Measurements from ENCODE around the gene LIN9. TPM values are rescaled to one million over a fixed set of nuclear protein-coding genes. Genes with fewer than 3 reads are reported as not detected.

Gene LIN9
- total RNA-seq, 4 donors from 2014 or later = 2.1 to 4.7 (median 2.8) TPM

GRCh38 chr1:226304291-226304955, 4.5 kb downstream of the LIN9 start:
- intact Hi-C loops (cut with DNase I; ENCODE audit: low total_unique reads) = no loop called here
- ATAC-seq (no peak), DNase-seq (no peak)
- Histone ChIP-seq H3K27ac (no peak overlapping the region), H3K4me3 (no peak overlapping the region), H3K4me1 (peaks cover under 1 to 4% of the 10 kb centered on the region in 2 donors), H3K36me3 (no peaks in the 10 kb centered on the region), H3K27me3 (no peaks in the 10 kb centered on the region), H3K9me3 (no peaks in the 10 kb centered on the region)
- in situ Hi-C loops (cut with MboI; ENCODE audit: low sequenced_read_pairs in 4 of 4) = no loop called here
- TF ChIP-seq POLR2A (IDR thresholded peaks at IDR 0.05) (no peak), CTCF (IDR thresholded peaks at IDR 0.05 in 4 of 5, conservative IDR thresholded peaks at IDR 0.05 in 1 of 5) (no peak)

- in situ Hi-C loops (cut with MboI; ENCODE audit: low sequenced_read_pairs in 4 of 4) = no loop called here
- H3K27ac ChIP-seq = no peak overlapping the region
These were observed 6.2 kb downstream of the LIN9 start for GRCh38 chr1:226302731-226303130.

GRCh38 chr1:226296911-226297310, 12.1 kb downstream of the LIN9 start:
- no peak for ATAC-seq
- H3K27ac ChIP-seq = no peak overlapping the region
- H3K4me3 ChIP-seq = no peak overlapping the region
- TF ChIP-seq POLR2A (IDR thresholded peaks at IDR 0.05) (no peak), CTCF (IDR thresholded peaks at IDR 0.05 in 4 of 5, conservative IDR thresholded peaks at IDR 0.05 in 1 of 5) (no peak)
- H3K9me3 ChIP-seq = no peaks in the 10 kb centered on the region
- intact Hi-C loops (cut with DNase I; ENCODE audit: low total_unique reads) (no loop called here), in situ Hi-C loops (cut with MboI; ENCODE audit: low sequenced_read_pairs in 4 of 4) (no loop called here)
- no peaks in the 10 kb centered on the region for H3K27me3 ChIP-seq
- H3K36me3 ChIP-seq = no peaks in the 10 kb centered on the region
- DNase-seq = no peak
- no peaks in the 10 kb centered on the region for H3K4me1 ChIP-seq

More at GRCh38 chr1:226302731-226303130, 6.2 kb downstream of the LIN9 start:
- Histone ChIP-seq H3K36me3 (no peaks in the 10 kb centered on the region), H3K27me3 (no peaks in the 10 kb centered on the region), H3K9me3 (no peaks in the 10 kb centered on the region), H3K4me3 (no peak overlapping the region), H3K4me1 (no peaks in the 10 kb centered on the region)
- no peak for TF ChIP-seq CTCF (IDR thresholded peaks at IDR 0.05 in 4 of 5, conservative IDR thresholded peaks at IDR 0.05 in 1 of 5)
- TF ChIP-seq POLR2A (IDR thresholded peaks at IDR 0.05) = no peak
- ATAC-seq (no peak), DNase-seq (no peak)
- intact Hi-C loops (cut with DNase I; ENCODE audit: low total_unique reads) = no loop called here

- in situ Hi-C loops (cut with MboI; ENCODE audit: low sequenced_read_pairs in 4 of 4) = no loop called here
- Histone ChIP-seq H3K27ac (no peak overlapping the region), H3K9me3 (no peaks in the 10 kb centered on the region), H3K4me3 (no peak overlapping the region), H3K36me3 (no peaks in the 10 kb centered on the region), H3K4me1 (no peaks in the 10 kb centered on the region), H3K27me3 (no peaks in the 10 kb centered on the region)
- ATAC-seq = no peak
- TF ChIP-seq CTCF (IDR thresholded peaks at IDR 0.05 in 4 of 5, conservative IDR thresholded peaks at IDR 0.05 in 1 of 5) = no peak
- TF ChIP-seq POLR2A (IDR thresholded peaks at IDR 0.05) = no peak
- DNase-seq = no peak
- intact Hi-C loops (cut with DNase I; ENCODE audit: low total_unique reads) = no loop called here
These were observed 15.4 kb downstream of the LIN9 start for GRCh38 chr1:226293553-226293920.
